Prostate gland (tissue), 1 donor: ENCODE results near the gene FYTTD1.

Source experiments
- POLR2A ChIP-seq: fragments of 450-650 bp; IDR thresholded peaks from one replicate; pipeline ENCODE4 v1.6.1; 2016; ENCODE audit warnings: antibody characterized with exemption, mild to moderate bottlenecking
- POLR2AphosphoS5 ChIP-seq: sonication (generic); formaldehyde crosslinking; IDR thresholded peaks from one replicate; pipeline ENCODE4 v1.6.1; 2017; ENCODE audit warnings: antibody characterized with exemption

DNA sequence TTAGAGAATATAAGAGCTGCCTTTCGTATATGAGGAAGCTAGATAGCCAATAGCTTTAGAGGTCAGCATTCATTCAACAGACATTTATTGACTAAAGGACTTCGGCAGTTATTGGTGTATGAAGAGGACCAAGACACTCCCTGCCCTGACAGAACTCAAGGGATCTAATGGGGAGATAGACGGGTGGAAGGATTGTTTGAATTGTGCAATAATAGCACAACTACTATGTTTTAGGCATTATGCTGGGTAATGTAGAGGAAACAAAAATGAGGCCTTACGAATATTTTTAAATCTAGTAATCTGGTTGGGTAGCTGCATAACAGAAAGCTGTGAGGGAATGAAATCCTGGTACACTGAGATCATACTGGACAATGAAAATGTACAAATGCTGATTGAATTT, 46.4 kb downstream of the FYTTD1 start:
- TF ChIP-seq POLR2A, result no peak
- TF ChIP-seq POLR2AphosphoS5, result no peak
